ENCODE data around the gene HOXD1.

The HOXD1 gene

DNA sequence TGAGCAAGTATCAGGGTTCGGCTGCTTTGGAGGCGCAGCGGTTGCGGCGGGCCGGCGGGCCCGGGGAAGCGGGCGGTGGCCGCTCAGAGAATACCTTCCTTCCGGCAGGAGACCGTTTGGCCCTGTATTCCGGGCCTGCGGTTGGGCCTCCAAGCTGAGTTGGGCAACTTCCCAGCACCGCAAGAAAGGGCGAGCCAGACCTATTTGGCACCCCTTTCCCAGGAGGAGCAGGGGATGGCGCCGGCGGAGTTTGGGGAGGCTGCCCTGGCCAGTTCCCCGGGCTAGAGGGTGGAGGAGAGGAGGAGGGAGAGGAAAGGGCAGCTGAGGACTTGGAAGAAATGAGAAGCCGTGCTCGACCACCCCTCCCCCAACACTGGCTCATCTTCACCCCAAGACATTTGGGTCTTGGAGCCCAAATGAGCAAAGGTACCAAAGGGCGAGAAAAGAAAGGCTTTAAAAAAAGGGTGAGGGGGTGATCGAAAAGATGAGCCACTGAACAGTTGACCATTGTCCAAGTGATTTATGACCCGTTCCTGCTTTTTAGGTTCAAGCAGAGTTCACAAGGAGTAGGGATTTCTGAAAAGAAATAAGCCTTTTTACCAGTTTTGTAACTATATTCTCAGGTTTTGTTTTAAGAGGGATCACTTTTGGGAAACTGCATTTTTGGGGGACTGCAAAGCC lies 23.0 kb upstream of the HOXD1 start:
- DNase-seq (ENCODE audit: low read depth in 2 of 2): no peak

DNA sequence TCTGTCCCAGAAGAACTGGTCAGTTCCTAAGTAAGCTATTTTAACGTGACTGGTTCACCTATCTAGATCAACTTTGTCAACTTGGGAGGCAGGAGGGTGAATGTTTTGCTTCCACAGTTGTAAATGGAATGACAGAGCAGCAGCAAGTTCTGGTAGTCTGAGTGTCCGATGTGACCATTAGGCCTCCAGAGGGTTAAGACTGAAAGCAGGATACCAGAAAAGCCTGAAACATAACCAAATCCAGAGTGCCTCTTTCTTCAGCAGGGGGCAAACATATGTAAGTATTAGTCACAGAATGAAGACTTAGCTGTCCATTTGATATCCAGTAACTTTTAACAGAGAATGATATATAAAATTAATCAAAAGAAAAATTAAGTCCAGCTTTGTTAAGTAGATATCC lies 22.2 kb upstream of the HOXD1 start:
- DNase-seq (ENCODE audit: low read depth in 2 of 2): no peak

DNA sequence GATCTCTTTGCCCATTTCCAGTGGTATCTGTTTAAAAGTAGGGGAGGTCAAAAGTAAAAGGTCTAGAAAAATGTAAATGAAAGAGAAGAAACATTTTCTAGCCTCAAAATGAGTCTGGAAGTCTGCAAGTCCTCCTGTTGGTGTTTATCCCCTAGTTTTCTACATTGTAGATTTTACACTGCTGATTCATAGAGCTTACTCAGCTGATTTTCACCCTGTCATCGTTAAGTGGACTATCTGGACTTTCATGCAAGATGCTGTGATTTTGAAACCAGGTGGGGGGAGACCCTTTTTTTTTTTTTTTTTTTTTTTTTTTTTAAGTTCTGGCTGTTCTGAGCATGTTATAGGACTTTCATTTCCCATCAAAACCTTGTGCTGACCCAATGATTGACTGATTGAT lies 21.1 kb upstream of the HOXD1 start:
- DNase-seq (ENCODE audit: low read depth in 2 of 2): no peak

DNA sequence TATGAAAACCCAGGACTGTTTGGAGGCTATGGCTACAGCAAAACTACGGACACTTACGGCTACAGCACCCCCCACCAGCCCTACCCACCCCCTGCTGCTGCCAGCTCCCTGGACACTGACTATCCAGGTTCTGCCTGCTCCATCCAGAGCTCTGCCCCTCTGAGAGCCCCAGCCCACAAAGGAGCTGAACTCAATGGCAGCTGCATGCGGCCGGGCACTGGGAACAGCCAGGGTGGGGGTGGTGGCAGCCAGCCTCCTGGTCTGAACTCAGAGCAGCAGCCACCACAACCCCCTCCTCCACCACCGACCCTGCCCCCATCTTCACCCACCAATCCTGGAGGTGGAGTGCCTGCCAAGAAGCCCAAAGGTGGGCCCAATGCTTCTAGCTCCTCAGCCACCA lies 19.3 kb upstream of the HOXD1 start:
- no peak for DNase-seq (ENCODE audit: low read depth in 2 of 2)

DNA sequence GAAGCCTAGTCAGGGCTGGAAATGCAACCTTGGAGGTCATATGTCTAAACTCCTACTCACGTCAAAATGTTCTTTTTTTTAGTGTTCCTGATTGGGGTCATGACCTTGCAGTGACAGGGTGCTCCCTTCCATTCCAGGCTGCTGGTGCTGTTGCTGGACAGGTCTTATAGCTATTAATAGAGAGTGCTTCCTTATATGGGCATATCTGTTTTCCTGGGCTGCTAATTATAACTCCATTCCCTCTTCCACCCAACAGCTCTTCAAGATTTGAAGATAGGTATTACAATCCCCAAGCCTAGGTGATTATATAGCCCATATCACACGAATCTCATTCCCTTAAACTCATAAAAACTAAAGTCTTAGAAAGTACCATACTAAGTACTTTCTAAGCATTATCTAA lies 18.8 kb upstream of the HOXD1 start:
- DNase-seq (ENCODE audit: low read depth in 2 of 2): no peak

DNA sequence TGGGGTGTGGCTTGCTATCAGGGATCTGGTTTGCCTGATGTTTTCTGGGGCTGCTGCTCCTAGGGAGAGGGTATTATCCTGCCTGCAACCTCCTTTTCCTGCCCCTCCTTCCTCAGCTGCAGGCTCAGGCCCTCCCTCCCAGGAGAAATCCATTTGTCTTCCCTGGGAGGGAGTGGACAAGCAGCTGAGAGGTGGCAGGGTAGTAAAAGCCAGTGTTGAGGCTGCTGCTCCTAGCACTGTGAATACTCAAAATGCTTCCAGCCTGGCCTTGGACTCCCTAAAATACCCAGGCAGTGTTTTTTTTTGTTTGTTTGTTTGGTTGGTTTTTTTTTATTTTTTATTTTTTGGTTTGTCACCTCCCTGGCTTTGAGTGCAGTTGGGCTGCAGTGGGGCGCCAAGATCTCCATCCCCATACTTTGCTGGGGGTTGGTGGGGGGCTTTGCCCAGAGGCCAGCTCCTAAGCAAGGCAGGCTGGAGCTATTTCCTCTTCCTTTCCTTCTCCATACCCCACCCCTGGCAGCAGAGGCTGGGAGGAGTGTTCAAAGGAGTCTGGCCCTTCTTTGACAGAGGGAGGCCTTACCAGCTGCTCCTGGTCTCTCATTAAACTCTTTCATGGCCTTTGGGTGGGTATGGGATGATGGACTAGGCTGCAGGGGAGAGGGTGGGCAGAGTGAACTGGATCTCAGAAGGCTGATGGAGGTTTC lies 17.7 kb upstream of the HOXD1 start:
- DNase-seq (ENCODE audit: low read depth in 2 of 2): no peak

DNA sequence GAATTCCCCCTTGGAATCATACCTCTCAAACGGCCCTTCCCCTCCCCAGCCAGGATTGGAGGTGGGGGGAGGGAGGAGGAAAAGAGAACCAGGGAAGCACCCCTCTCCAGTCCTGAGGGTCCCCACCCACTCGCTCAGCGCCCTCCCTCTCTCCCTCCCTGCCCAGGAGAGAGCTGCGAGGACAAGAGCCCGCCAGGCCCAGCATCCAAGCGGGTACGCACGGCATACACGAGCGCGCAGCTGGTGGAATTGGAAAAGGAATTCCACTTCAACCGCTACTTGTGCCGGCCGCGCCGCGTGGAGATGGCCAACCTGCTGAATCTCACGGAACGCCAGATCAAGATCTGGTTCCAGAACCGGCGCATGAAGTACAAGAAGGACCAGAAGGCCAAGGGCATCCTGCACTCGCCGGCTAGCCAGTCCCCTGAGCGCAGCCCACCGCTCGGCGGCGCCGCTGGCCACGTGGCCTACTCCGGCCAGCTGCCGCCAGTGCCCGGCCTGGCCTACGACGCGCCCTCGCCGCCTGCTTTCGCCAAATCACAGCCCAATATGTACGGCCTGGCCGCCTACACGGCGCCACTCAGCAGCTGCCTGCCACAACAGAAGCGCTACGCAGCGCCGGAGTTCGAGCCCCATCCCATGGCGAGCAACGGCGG lies 17.0 kb upstream of the HOXD1 start:
- no peak for DNase-seq (ENCODE audit: low read depth in 2 of 2)

DNA sequence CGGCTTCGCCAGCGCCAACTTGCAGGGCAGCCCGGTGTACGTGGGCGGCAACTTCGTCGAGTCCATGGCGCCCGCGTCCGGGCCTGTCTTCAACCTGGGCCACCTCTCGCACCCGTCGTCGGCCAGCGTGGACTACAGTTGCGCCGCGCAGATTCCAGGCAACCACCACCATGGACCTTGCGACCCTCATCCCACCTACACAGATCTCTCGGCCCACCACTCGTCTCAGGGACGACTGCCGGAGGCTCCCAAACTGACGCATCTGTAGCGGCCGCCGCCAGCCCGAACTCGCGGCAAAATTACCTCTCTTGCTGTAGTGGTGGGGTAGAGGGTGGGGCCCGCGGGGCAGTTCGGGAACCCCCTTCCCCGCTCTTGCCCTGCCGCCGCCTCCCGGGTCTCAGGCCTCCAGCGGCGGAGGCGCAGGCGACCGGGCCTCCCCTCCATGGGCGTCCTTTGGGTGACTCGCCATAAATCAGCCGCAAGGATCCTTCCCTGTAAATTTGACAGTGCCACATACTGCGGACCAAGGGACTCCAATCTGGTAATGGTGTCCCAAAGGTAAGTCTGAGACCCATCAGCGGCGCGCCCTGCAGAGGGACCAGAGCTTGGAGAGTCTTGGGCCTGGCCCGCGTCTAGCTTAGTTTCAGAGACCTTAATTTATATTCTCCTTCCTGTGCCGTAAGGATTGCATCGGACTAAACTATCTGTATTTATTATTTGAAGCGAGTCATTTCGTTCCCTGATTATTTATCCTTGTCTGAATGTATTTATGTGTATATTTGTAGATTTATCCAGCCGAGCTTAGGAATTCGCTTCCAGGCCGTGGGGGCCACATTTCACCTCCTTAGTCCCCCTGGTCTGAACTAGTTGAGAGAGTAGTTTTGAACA lies 16.2 kb upstream of the HOXD1 start:
- DNase-seq (ENCODE audit: low read depth in 2 of 2): no peak

DNA sequence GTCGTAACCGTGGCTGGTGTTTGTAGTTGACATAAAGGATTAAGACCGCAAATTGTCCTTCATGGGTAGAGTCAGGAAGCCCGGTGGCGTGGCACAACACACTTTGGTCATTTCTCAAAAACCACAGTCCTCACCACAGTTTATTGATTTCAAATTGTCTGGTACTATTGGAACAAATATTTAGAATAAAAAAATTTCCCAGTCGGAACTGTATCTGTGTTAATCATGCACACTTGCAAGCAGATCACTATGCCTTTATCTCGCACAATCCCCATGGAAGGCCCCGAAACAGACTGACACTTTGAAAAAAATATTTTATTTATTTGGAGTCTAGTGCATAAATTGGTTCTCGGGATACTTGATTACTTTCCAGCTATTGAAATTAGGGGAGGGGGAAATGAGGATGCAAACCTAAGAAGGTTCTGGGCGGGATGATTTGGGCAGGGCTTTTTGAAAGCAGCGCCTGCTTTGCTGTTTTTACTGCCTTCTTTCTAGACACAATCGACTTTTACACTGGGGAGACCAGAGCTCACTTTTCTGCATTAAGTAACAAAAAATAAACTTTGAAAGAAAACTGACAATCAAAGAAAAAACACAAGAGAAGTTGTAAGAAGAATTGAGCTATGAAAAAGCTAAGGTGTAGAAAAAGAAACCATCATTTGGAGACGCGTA lies 15.4 kb upstream of the HOXD1 start:
- DNase-seq (ENCODE audit: low read depth in 2 of 2): no peak

DNA sequence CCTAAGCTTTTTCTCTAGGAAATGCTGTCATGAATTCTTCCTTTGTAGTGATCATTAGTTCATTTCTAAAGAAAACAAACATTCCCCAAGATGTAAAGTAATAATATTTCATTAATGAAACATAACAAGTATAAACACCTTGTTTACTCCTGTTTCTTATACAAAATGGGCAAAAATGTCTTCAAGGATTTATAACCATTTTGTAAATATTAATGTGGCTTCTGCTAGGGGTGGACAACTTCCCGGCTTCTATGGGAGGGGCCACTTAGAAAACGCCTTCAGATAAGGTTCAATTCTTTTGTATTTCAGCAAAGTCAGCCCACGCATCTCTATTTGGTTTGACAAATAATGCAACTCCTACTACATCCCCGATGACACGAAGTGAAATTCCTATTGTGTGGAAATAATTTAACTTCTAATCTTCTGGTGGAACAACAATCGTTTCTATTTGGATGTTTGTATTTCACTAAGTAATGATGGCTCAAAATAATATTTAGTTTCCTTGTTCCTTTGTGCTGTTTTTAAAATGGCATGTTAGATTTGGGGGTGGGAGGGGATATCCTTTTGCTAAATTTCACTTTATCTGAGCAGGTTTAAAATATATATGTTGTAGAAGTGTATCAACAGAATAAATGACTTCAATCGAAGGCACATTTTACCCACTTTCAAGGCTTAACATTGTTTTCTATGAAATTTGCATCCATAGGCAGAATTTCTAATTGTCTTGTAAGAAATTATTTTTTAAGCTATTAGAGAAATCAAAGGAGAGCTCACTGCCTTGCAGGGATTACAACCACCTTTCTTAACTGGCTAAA lies 14.7 kb upstream of the HOXD1 start:
- DNase-seq (ENCODE audit: low read depth in 2 of 2): no peak

DNA sequence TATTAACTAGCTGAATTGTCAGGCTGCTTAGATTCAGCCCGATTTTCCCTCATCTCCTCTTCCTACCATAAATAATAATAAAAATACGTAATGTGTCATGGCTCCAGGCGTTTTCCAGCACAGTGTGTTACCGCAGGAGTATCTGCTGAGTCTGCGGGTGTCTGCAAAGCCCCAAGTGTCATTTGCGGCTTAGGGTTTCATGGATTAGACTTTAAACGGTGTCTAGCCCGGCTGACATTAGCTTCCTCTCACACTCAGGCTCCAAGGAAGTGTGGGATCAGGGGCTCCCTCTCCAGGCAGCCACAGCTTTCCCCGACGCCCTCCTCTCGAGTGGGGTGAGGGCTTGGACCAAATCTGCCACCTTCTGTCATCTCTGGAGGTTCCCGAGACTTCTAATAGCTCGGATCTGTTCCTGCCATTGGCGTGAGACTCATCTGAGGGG lies 14.1 kb upstream of the HOXD1 start:
- DNase-seq (ENCODE audit: low read depth in 2 of 2): no peak

DNA sequence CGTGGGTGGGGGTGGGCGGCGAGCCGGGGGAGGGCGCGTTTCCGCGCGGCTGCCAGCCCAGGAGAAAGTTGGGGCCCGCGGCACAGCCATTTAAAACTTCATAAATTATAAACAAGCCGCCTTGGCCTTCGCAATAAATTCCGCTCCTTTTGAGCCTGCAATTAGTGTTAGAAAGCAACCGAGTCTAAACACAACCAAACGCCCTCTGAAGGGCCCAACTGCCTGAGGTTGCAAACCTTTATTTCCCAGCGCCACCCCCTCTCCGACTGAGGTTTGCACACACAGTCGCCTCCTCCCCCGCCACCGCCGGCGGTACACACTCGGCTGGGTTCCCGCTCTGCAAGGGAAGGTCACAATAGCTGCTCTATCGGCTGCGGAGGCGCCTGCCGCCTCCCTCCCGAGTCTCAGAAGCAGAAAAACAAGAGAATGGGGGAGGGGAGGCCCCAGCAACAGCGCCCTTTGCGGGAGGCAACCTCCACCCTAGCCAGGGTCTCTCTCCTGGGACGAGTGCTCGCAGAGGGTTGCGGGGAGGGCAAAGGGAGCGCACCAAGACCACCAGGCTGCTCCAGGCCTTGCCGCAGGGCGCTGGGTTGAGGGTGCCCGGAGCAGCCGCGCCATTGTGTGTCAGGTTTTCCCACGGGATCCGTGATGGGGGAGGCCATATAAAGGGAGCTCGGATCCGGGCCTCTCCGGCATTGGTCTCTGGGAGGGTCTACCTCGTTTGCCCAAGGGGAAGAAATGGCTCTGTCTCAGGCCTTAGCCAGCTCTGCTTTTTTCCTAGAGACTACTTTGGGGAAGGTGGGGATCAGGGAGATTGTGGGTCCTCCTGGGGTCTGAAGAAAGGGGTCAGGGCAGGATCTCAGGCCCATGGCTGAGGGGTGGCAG lies 13.4 kb upstream of the HOXD1 start:
- DNase-seq (ENCODE audit: low read depth in 2 of 2): peak in 1 of 2 donors; percentile 19

DNA sequence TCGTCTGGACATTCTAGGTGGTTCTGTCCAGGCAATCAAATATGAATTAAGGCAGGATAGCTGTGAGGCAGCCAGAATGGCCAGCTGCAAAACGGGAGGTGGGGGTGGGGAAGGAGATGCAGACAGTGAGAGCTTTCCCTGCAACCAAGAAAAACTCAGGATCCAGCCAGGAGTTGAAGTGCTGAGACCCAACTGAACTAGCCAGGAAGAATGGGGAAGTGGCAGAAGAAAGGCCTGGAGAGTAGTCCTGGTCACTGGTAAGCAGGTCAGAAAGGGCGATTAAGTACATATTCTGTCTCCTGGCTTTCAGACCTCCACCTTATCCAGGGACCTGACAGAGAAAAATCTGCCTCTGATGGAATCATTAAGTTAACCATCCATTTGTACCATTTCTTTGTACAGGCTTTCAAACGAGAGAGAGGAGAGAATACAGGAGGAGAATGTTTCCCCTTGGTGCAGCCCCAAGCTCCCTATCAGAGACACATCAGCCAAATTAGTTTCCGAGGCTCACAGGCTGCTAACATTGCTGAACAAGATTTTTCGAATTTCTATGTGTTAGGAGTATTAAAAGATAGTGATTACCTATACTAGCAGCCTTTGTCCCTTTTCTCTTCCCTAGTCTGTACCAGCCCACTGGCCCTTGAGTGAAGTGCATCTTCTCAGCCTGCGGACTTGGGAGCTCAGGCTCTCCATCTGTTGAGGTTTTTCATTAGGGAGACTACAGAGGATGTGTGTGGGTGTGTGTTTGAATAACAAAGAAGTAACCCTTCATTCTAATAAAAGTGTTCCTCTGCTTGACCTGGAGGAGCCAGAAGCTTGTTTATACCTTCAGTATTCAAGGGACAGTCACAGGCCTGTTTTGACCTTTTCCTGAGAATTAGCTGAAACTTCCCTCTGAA lies 12.5 kb upstream of the HOXD1 start:
- no peak for DNase-seq (ENCODE audit: low read depth in 2 of 2)

DNA sequence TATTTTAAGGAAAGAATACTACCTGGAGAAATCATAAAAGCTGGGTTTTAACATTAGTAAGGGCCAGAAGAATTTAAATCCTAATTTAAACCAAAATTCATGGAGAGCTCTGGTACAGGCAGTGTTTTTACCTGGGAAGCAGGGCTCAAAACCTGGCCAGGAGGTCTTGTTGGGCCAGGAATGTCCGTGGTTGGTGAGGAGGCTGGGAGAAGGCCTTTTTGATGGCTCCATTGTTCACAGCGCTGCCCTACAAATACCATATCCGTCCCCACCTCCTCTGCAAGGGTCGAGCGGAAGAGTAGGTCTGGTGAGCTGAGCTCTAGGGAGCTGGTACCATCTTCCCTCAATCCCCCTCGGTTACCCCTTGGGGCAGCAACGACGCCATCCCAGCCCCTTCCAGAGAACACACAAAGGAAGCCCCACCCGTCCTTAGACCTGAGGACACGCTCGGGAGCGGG lies 10.9 kb upstream of the HOXD1 start:
- no peak for DNase-seq (ENCODE audit: low read depth in 2 of 2)

DNA sequence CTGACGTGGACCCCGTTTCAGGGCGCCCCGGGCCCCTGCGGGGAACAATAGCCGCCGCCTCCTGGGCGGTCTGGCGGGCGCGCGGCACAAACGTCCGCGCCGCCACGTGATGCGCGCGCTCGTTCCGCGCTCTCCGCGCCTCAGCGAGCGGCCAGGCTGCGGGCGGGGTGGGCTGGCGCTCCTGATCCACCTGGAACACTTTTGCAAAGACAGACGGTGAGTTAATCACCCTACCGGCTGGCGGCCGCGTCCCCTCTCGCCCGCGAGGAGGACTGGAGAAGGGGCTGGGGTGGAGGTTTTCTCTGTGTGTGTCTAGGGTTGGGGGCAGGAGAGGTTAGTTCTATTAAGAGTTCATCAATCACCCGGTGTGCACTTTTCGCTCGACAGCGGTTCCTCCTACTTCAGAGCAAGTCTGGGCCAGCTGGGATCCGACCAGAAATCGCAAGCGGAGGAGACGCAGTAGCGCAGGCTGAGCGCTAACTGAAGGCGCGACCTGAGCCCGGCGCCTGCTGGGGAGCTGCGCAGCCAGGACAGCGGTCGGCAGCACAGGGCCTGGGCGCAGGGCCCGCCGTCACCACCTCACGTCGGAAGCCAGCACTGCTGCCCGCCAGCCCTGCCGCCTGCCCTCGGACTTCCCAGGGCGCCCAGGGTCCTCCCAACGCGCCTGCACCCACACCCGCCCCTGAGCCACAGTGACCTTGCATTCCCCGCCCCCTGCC lies 10.3 kb upstream of the HOXD1 start:
- no peak for DNase-seq (ENCODE audit: low read depth in 2 of 2)

DNA sequence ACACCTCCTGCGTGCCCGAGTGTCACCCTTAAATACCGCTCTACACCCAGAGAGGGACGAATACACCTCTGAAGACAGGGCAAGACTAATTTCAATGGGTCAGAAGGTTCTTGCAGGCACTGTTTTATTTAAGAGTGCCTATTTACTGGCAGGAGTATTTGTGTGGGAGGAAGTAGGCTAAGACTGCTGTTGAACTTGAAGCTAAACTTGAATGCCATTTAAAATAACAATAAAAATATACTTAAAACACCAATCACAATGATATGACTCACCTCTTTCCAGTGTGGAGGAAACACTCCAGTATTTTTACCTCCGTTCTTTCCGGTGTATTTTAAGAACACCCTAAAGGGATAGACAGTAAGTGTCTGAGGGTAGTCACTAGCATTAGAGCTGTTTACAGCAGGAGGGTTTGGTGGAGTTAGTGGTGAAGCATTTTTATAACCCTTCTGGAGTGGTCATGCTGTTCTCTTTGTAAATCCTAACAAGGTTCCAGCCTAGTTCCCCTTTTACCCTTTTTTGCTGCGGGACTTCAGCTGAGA lies 9.6 kb upstream of the HOXD1 start:
- DNase-seq (ENCODE audit: low read depth in 2 of 2): no peak

DNA sequence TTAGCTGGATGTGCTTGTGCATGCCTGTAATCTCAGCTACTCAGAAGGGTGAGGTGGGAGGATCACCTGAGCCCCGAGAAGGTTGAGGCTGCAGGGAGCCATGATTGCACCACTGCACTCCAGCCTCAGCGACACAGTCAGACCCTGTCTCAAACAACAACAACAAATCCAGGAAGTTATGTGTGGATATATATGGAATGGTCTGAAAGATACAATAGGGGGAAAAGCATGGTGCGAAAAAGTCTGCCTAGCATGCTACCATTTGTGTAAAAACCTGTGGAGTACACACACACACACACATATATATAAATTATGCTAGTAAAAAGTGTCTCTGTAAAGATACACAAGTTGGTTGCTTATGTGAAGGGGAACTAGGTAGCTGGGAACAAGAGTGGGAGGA lies 6.9 kb upstream of the HOXD1 start:
- no peak for DNase-seq (ENCODE audit: low read depth in 2 of 2)

DNA sequence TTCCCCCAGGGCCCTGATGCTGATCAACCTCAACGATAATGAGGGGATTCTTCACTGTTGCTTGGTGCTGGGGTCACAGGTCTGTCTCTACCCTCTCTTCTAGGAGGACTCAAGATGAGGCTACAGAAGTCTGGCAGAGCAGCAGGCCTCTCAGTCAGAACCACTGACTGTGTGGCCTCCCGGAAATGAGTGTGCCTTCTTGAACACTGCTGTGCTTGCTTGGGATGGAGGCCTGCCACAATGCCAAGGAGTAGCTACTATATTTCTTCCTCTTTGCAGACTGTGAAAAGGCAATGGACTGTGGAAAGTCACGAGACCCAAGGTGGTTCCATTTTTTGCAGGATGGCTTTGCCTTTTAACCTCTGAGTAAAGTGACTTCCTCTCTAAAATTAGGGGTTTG lies 5.8 kb upstream of the HOXD1 start:
- no peak for DNase-seq (ENCODE audit: low read depth in 2 of 2)

Measured in stimulated activated CD8-positive, alpha-beta memory T cell treated with anti-CD3 and anti-CD28 coated beads, Interleukin-7, amount 100 ng/mL, for 4 hours (primary cell).